NB4 (cell line): ENCODE measurements around the gene BAMBI.

Experiments
- DNase-seq: peaks from one replicate; pipeline ENCODE4 v3.0.0; 2010; ENCODE audit warnings: low read depth
- H3K4me3 ChIP-seq: one replicate; pipeline ENCODE4 v1.5.1; 2011; ENCODE audit warnings: mild to moderate bottlenecking, low read depth, low read length, moderate library complexity
- MYC ChIP-seq: IDR thresholded peaks from 2 replicates; pipeline ENCODE4 v1.6.1; 2011; ENCODE audit warnings: low read depth, low read length
- POLR2A ChIP-seq: IDR thresholded peaks from 2 replicates; pipeline ENCODE4 v1.6.1; 2011; ENCODE audit warnings: mild to moderate bottlenecking; ENCODE audit not compliant: insufficient read length; ENCODE audit errors: extremely low read depth
- TF ChIP-seq, protein P1 (sequence below): IDR thresholded peaks from one replicate; pipeline ENCODE4 v1.5.1; 2012; ENCODE audit warnings: low read depth, low read length
- TF ChIP-seq, protein P2 (sequence below): IDR thresholded peaks from 2 replicates; pipeline ENCODE4 v1.6.1; 2011; ENCODE audit warnings: low read depth, low read length

Gene BAMBI

DNA sequence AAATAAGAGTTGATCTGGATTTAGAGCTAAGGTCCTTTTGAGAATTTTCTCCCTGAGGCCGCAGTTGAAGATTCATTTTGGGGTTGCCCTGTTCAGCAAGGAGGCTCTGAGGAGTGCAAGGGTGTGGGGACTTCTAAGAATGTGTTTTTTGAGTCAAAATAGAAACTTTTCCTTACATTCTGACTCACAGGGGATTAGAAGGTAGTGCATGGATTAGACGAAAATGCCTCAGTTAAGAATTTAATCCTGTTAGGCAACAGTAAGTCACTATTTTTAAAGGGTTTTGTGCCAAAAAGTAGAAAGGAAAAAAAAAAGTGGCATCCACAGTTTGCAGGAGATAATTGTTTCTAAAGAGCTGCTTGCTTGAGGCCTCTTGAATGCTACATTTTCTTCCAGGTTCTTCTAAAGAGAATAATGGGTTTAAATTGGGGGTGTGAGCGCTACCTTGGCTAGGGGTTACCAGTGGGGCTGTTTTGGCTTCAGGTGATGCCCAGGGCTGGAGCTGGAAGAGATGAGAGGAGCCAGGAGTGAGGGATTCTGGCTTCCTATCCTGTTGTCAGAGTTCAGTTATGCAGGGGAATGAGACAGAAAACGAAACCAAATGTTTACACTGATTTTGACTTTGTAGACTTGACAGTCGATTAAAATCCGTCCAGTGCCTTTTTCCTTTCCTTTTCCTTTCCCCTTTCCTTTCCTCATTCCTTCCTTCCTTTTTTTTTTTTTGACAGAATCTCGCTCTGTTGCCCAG lies 52.9 kb downstream of the BAMBI start:
- no peak overlapping the region for H3K4me3 ChIP-seq
- no peak for DNase-seq
- TF ChIP-seq, protein P1, sequence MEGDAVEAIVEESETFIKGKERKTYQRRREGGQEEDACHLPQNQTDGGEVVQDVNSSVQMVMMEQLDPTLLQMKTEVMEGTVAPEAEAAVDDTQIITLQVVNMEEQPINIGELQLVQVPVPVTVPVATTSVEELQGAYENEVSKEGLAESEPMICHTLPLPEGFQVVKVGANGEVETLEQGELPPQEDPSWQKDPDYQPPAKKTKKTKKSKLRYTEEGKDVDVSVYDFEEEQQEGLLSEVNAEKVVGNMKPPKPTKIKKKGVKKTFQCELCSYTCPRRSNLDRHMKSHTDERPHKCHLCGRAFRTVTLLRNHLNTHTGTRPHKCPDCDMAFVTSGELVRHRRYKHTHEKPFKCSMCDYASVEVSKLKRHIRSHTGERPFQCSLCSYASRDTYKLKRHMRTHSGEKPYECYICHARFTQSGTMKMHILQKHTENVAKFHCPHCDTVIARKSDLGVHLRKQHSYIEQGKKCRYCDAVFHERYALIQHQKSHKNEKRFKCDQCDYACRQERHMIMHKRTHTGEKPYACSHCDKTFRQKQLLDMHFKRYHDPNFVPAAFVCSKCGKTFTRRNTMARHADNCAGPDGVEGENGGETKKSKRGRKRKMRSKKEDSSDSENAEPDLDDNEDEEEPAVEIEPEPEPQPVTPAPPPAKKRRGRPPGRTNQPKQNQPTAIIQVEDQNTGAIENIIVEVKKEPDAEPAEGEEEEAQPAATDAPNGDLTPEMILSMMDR: no peak
- TF ChIP-seq POLR2A: no peak
- TF ChIP-seq, protein P2, sequence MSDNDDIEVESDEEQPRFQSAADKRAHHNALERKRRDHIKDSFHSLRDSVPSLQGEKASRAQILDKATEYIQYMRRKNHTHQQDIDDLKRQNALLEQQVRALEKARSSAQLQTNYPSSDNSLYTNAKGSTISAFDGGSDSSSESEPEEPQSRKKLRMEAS: no peak
- no peak for TF ChIP-seq MYC

DNA sequence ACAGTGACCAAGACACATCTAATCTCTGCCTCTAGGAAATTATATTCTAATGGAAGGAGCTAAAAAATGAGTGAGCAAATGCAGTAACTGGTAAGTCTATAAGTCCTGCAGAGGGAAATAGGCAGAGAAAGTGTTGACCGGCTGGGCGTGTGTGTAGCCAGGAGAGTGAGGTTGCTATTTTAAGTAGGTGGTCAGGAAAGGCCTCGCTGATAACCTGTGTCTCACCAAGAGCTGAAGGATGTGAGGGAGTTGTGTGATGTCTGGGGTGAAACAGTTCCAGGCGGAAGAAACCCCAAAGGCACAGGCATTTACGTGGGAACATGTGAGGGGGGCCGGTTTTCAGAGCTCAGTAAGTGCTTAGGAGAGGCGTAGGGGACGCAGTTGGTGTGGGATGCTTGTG lies 54.8 kb downstream of the BAMBI start:
- H3K4me3 ChIP-seq: no peak overlapping the region
- TF ChIP-seq, protein P2: no peak
- TF ChIP-seq MYC: no peak
- TF ChIP-seq POLR2A: no peak
- TF ChIP-seq, protein P1: no peak
- DNase-seq: no peak
